ENCODE data around the gene AIMP1.

DNA sequence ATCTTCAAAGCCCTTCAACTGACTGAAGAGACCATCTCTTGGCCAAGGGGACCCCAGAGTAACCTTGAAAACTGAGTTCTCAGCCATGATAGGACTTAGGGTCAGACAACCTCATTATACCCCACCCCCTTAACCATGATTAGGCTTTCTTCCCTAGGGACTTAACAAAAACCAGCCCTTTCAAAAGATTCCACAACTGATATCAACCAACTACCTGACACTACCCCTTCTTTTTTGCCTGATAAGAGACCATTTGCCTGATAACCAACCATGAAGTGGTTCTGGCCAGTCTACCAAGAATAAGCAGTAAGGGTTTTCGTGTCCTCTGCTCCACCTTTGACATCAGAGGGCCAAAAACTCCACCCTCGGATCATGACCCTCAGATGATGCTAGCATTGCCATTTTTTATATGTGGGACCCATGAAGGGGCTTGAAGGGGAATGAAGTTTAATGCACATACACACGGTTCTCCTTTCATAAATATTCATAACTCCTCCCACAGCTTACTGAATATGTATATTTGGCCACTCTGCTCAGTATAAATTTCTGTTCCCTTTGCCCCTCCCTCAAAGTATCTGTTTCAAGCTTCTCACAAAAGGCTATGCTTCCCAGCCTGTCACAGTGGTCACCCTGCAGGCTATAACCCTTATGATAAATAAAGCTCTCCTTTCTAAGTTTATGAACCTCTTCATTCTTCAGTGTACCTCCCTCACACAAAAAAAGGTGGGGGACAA is 12.6 kb upstream of the AIMP1 start:
- TF ChIP-seq, protein P1, sequence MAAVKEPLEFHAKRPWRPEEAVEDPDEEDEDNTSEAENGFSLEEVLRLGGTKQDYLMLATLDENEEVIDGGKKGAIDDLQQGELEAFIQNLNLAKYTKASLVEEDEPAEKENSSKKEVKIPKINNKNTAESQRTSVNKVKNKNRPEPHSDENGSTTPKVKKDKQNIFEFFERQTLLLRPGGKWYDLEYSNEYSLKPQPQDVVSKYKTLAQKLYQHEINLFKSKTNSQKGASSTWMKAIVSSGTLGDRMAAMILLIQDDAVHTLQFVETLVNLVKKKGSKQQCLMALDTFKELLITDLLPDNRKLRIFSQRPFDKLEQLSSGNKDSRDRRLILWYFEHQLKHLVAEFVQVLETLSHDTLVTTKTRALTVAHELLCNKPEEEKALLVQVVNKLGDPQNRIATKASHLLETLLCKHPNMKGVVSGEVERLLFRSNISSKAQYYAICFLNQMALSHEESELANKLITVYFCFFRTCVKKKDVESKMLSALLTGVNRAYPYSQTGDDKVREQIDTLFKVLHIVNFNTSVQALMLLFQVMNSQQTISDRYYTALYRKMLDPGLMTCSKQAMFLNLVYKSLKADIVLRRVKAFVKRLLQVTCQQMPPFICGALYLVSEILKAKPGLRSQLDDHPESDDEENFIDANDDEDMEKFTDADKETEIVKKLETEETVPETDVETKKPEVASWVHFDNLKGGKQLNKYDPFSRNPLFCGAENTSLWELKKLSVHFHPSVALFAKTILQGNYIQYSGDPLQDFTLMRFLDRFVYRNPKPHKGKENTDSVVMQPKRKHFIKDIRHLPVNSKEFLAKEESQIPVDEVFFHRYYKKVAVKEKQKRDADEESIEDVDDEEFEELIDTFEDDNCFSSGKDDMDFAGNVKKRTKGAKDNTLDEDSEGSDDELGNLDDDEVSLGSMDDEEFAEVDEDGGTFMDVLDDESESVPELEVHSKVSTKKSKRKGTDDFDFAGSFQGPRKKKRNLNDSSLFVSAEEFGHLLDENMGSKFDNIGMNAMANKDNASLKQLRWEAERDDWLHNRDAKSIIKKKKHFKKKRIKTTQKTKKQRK (IDR thresholded peaks at IDR 0.05; ENCODE audit: low read length) = no peak
- TF ChIP-seq ATF7-NPFF (CRISPR knock-in tag; IDR thresholded peaks at IDR 0.05; ENCODE audit: low read depth) (no peak), ZSCAN25 (CRISPR knock-in tag; IDR thresholded peaks at IDR 0.05) (no peak), ZNF335 (CRISPR knock-in tag; IDR thresholded peaks at IDR 0.05) (no peak), TAF1 (CRISPR knock-in tag; IDR thresholded peaks at IDR 0.05) (no peak), HOXA7 (CRISPR knock-in tag; IDR thresholded peaks at IDR 0.05) (no peak), SRSF9 (IDR thresholded peaks at IDR 0.05; ENCODE audit: borderline replicate concordance, insufficient read depth, low read depth, low read length, poor library complexity, severe bottlenecking) (no peak), SP2 (CRISPR knock-in tag; IDR thresholded peaks at IDR 0.05) (no peak)
- TF ChIP-seq, protein P2, sequence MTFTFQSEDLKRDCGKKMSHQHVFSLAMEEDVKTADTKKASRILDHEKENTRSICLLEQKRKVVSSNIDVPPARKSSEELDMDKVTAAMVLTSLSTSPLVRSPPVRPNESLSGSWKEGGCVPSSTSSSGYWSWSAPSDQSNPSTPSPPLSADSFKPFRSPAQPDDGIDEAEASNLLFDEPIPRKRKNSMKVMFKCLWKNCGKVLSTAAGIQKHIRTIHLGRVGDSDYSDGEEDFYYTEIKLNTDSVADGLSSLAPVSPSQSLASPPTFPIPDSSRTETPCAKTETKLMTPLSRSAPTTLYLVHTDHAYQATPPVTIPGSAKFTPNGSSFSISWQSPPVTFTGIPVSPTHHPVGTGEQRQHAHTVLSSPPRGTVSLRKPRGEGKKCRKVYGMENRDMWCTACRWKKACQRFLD (CRISPR knock-in tag; IDR thresholded peaks at IDR 0.05; ENCODE audit: borderline replicate concordance) = no peak
- TF ChIP-seq, protein P3, sequence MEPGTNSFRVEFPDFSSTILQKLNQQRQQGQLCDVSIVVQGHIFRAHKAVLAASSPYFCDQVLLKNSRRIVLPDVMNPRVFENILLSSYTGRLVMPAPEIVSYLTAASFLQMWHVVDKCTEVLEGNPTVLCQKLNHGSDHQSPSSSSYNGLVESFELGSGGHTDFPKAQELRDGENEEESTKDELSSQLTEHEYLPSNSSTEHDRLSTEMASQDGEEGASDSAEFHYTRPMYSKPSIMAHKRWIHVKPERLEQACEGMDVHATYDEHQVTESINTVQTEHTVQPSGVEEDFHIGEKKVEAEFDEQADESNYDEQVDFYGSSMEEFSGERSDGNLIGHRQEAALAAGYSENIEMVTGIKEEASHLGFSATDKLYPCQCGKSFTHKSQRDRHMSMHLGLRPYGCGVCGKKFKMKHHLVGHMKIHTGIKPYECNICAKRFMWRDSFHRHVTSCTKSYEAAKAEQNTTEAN (CRISPR knock-in tag; conservative IDR thresholded peaks at IDR 0.05) = no peak
- TF ChIP-seq, protein P4, sequence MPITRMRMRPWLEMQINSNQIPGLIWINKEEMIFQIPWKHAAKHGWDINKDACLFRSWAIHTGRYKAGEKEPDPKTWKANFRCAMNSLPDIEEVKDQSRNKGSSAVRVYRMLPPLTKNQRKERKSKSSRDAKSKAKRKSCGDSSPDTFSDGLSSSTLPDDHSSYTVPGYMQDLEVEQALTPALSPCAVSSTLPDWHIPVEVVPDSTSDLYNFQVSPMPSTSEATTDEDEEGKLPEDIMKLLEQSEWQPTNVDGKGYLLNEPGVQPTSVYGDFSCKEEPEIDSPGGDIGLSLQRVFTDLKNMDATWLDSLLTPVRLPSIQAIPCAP (CRISPR knock-in tag; IDR thresholded peaks at IDR 0.05; ENCODE audit: low read depth) = no peak
- TF ChIP-seq, protein P5, sequence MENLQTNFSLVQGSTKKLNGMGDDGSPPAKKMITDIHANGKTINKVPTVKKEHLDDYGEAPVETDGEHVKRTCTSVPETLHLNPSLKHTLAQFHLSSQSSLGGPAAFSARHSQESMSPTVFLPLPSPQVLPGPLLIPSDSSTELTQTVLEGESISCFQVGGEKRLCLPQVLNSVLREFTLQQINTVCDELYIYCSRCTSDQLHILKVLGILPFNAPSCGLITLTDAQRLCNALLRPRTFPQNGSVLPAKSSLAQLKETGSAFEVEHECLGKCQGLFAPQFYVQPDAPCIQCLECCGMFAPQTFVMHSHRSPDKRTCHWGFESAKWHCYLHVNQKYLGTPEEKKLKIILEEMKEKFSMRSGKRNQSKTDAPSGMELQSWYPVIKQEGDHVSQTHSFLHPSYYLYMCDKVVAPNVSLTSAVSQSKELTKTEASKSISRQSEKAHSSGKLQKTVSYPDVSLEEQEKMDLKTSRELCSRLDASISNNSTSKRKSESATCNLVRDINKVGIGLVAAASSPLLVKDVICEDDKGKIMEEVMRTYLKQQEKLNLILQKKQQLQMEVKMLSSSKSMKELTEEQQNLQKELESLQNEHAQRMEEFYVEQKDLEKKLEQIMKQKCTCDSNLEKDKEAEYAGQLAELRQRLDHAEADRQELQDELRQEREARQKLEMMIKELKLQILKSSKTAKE (CRISPR knock-in tag; IDR thresholded peaks at IDR 0.05; ENCODE audit: borderline replicate concordance) = no peak

Measured in HepG2 (cell line).